Mesodermal cell (in vitro differentiated cells): ENCODE data around the gene RNPEPL1.

ENCODE experiments used
- H3K27ac ChIP-seq: 2 replicates; pipeline ENCODE4 v1.7.0; 2013; ENCODE audit warnings: mild to moderate bottlenecking, low read depth, low read length, moderate library complexity; ENCODE audit not compliant: severe bottlenecking
- H3K36me3 ChIP-seq: 2 replicates; pipeline ENCODE4 v1.7.1; 2013; ENCODE audit warnings: mild to moderate bottlenecking, low read length, moderate library complexity; ENCODE audit not compliant: control insufficient read depth, insufficient read depth
- H3K4me1 ChIP-seq: one replicate; pipeline ENCODE4 v1.7.1; 2013; ENCODE audit warnings: mild to moderate bottlenecking, low read length; ENCODE audit not compliant: insufficient read depth, control insufficient read depth, poor library complexity, severe bottlenecking
- H3K4me3 ChIP-seq: 2 replicates; pipeline ENCODE4 v1.7.0; 2013; ENCODE audit warnings: low read length, control low read depth, mild to moderate bottlenecking; ENCODE audit not compliant: insufficient read depth, poor library complexity, severe bottlenecking; ENCODE audit errors: extremely low read depth
- H3K9me3 ChIP-seq: 2 replicates; pipeline ENCODE4 v1.7.1; 2013; ENCODE audit warnings: mild to moderate bottlenecking, low read length, moderate library complexity; ENCODE audit not compliant: control insufficient read depth
- WGBS, 2 experiments: methylation state at CpG; one replicate each; pipeline ENCODE4 v1.1.5; 2013; ENCODE audit warnings: missing lambda C conversion rate in 2 of 2; ENCODE audit not compliant: insufficient coverage in 2 of 2; 5-methylcytosine and 5-hydroxymethylcytosine counted together

RNPEPL1 gene

DNA sequence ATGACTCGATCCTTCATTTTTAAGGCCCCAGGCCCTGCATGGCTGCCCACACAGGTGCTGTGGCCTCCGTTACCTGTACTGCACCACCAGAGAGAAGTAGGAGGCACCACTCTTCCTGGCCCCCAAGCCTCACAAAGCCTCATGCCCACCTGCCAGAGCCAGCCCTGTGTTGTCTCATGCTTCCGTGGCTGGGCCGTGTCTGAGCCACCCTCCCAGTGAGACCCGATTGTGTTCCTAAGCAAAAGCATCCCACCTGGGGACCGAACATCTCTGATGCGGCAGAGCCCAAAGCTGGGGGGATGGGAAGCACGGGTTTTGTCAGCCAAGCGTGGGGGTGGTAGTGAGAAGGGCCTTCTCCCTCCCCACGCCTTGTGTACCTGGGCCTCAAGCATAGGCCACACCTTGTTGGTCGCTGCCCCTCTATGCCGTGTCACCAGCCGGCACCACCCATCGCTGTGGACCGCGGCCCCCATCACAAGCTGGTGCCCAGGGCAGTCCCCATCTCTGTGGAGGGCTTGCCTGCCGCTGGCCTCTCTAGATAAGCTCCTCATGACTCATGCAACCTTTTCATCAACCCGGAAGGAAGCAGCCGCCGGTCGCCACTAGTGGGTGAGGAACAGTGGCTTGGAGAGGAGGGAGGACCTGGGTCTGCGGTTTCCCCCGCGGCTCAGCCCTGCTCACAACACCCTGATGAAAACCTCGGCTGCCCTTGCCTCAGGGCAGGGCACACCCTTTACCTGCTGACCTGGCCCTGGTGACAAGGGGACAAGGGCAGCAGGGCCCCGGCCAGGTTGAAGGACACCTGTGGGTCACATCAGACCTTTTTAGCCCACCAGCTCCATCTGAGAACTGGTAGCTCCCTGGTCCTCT, 2.7 kb upstream of the RNPEPL1 start:
- Histone ChIP-seq H3K27ac (peak overlapping the region; percentile 72), H3K4me3 (peak overlapping the region; percentile 3), H3K36me3 (peaks cover 15% of the 10 kb centered on the region), H3K4me1 (peaks cover 29% of the 10 kb centered on the region), H3K9me3 (no peaks in the 10 kb centered on the region)
- 77 to 91% methylated on average over 16 to 22 of the region's 26 CpGs for WGBS, 2 experiments

DNA sequence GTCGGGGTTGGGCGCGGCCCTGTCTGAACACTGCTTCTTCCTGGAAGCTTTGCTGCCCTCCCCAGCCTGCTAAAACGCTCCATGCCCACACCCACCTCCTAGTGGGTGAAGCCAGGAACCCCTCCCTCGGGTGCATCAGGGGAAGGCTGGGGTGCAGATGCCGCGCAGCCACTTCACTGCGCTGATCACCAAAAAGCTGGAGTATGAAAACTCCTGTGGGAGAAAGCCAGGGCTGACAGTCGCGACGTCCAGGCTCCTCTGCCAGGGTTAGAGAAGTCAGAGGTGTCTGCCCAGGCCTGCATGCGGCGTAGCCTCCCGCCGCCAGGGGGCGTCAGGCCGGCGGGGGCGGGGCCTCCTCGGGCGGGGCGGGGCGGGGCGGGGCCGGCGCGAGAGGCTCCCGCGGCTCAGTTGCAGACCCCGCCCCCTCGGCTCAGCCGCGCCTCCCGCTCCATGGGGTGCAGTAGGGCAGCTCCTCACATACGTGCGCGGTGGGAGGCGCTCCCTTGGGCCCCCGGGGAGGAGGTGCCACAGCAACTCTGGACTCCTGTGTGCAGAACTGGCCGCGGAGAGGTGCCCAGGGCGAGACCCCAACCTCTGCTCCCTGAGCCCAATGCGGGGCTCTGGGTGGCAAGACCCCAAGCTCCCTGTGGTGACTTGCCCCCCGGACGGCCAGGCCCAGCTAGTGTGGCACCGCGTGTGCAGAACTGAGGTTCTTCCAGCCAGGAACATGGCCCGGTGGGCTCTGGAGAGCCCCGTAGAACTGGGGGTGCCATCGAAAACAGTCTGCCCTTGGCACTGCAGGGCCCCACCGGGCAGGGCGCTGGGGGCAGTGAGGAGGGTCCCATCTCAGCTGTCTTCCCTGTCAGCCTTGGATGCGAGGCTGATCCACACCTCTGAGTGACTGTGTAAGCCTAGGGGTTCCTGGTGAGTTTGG, 1.8 kb upstream of the RNPEPL1 start:
- Histone ChIP-seq H3K36me3 (peaks cover 15% of the 10 kb centered on the region), H3K4me1 (peaks cover 29% of the 10 kb centered on the region), H3K4me3 (peak overlapping the region; percentile 14), H3K9me3 (no peaks in the 10 kb centered on the region), H3K27ac (peak overlapping the region; percentile 72)
- WGBS, 2 experiments = 29% methylated on average over 33 to 35 of the region's 53 CpGs

DNA sequence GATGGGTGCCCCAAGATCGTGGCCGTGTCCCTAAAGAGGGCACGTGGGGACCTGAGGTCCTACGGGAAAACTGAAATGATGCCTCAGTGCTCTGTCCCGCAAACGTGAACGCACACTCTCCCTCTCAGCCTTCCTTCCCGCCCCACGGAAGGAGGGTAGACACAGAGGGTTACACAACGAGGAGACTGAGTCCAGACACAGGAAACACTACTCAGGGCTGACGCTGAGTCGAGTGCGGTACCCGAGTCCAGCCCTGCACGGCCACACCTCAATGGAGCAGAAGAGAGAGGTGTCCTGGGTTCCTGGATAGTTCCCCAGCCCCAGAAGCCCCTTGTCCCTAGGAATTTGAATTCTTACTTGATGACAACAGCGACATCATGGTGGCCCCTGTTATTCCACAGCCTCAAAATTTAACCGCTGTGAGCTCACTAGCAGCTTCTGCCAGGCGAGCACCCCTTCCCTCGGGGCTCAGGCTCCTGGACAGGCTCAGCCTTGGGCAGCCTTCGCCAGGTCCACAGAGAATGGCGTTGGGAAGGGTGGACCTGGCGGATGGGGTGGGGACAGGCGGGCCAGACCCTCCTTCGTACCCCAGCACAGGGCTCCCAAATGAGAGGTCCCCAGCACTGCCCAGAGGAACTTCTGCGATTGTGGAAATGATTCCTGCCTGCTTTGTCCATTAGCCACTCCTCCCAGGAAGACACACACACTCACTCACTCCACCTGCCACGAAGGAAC, 980 bp upstream of the RNPEPL1 start:
- Histone ChIP-seq H3K4me1 (peaks cover 29% of the 10 kb centered on the region), H3K27ac (no peak overlapping the region), H3K4me3 (peak overlapping the region; percentile 46), H3K9me3 (no peaks in the 10 kb centered on the region), H3K36me3 (peaks cover 12% of the 10 kb centered on the region)
- 54 to 60% methylated on average over 24 to 26 of the region's 26 CpGs for WGBS, 2 experiments

DNA sequence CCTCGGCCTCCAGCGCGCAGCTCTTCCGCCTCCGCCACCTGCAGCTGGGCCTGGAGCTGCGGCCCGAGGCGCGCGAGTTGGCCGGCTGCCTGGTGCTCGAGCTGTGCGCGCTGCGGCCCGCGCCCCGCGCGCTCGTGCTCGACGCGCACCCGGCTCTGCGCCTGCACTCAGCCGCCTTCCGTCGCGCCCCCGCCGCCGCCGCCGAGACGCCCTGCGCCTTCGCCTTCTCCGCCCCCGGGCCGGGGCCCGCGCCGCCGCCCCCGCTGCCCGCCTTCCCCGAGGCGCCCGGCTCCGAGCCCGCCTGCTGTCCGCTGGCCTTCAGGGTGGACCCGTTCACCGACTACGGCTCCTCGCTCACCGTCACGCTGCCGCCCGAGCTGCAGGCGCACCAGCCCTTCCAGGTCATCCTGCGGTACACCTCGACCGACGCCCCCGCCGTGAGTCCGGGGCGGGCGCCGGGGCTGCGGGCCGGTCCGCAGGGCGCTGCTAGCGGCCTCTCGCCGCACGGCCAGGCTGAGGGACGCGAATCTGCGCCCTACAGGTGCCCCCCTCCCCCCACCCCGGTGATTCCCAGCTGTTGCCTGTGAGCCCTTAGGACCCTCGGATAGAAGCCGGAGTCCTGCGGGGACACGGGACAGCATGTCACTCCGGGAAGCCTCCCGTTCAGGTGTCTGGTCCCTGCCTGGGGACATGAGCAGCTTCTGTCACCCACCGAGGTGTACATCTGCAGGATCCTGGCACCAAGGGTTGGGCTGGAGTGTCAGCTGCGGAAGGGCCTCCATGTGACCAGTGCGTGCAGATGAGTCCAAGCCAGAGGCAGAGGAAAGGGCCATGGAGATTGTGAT, 616 bp downstream of the RNPEPL1 start:
- Histone ChIP-seq H3K36me3 (no peaks in the 10 kb centered on the region), H3K9me3 (no peaks in the 10 kb centered on the region), H3K27ac (no peak overlapping the region), H3K4me1 (peaks cover 29% of the 10 kb centered on the region), H3K4me3 (peak overlapping the region; percentile 47)
- WGBS, 2 experiments = 5 to 7% methylated on average over 63 to 78 of the region's 93 CpGs

DNA sequence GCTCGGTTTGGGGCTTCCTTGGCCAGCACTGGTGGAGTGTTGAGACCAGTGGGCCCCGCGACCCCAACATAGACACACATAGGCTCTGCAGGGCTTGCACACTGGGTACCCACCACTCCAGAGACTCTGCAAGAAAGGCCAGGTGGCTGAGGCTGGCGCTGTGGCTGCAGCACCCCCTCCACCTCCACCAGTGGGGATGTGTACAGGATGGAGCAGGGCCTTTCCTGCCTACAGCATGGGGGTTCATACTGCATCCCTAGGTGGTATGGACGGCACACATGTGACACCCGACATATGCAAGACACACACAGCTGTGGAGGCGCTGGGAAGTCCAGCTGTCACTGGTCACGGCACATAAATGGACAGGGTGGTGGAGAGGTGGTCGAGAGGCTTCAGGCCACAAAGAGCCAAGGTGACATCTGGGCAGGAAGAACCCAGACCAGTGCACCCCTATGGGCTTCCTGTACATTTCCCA, 1.3 kb downstream of the RNPEPL1 start:
- Histone ChIP-seq H3K4me1 (peaks cover 29% of the 10 kb centered on the region), H3K27ac (no peak overlapping the region), H3K4me3 (peak overlapping the region; percentile 47), H3K9me3 (no peaks in the 10 kb centered on the region), H3K36me3 (peaks cover under 1% of the 10 kb centered on the region)
- WGBS, 2 experiments = 85 to 87% methylated on average over 5 to 7 of the region's 9 CpGs

GRCh38 chr2:240569998-240570530, 1.8 kb downstream of the RNPEPL1 start:
- H3K36me3 ChIP-seq = peaks cover 4% of the 10 kb centered on the region
- no peak overlapping the region for H3K27ac ChIP-seq
- H3K4me1 ChIP-seq = peaks cover 29% of the 10 kb centered on the region
- no peaks in the 10 kb centered on the region for H3K9me3 ChIP-seq
- no peak overlapping the region for H3K4me3 ChIP-seq
- 96 to 97% methylated on average over 15 of the region's 15 CpGs for WGBS, 2 experiments

DNA sequence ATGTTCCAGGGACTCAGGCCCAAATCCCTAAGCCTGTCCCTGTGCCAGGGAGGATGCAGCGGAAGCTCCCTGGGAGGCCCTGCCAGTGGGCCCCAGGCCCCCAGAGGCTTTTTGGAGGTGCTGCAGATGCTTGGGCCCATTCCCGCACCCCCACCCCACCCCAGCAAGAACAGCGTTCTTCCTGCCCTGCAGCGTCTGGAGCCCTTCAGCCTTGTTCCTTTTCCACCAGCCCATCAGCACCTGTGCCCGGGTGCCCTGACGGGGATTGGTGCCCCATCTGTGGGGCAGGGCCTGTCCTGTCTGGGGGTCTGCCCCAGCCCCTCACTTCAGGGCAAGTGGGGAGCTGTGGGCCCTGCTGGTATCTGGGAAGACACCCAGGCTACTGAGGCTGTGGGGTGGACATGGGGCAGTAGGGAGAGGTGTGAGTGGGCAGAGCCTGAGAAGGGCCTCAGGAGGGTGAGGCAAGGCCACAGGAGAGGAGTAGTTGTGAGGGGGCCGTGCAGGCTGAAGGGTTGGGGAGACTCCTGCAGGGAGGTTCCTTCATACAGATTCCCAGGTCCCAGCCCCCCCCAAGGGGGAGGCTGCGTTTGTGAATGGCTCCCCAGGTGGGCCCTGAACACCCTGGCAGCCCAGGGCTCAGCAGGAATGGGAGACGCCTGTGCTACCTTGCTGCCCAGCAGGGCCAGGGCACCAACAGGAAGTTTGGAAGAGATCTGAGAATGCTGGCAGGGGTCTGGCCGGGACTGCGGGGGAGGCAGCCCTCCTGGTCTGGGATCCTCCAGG, 2.4 kb downstream of the RNPEPL1 start:
- H3K9me3 ChIP-seq = no peaks in the 10 kb centered on the region
- WGBS, 2 experiments = 92 to 93% methylated on average over 9 to 11 of the region's 11 CpGs
- H3K4me3 ChIP-seq = no peak overlapping the region

DNA sequence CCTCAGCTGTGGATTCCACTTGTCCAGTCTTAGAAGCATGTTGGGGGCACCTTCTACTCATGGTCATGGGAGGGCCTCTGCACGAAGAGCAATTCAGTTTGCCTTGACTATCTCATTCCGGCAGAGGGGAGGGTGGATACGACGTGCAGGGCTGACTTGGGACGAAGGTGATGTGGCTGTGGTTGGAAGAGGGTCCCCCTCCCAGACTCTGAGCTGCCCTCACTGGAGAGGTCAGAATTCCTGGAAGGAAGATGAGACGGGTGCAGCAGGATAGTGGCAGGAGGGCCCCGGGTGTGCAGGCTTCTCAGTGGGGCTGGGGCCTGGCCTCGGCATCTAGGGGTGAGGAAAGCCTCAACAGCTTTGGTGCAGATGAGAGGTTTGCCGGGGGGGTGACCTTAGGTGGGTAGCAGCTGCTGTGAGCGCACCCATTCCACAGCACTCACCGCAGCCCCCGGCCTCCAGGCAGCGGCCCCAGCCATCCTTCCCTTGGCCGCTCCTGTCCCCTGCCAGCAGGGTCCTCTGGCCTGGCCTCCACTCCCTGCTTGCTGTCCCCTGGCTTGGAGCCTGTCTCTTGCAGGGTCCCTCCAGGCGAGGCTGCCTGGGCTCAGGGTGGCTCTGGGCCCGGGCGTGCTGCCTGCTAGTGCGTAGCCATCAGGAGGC, 3.2 kb downstream of the RNPEPL1 start:
- H3K27ac ChIP-seq = no peak overlapping the region
- 95 to 98% methylated on average over 10 to 13 of the region's 18 CpGs for WGBS, 2 experiments
- no peaks in the 10 kb centered on the region for H3K9me3 ChIP-seq
- peaks cover 7% of the 10 kb centered on the region for H3K36me3 ChIP-seq
- H3K4me1 ChIP-seq = peaks cover 18% of the 10 kb centered on the region
- H3K4me3 ChIP-seq = no peak overlapping the region

More for the DNA sequence above, 2.4 kb downstream of the RNPEPL1 start:
- Histone ChIP-seq H3K36me3 (peaks cover 4% of the 10 kb centered on the region), H3K4me1 (peaks cover 22% of the 10 kb centered on the region), H3K27ac (no peak overlapping the region)
